ENCODE measurements around the gene SIX2. TPM values are rescaled to one million over a fixed set of nuclear protein-coding genes. Genes with fewer than 3 reads are reported as not detected.

The SIX2 gene
- total RNA-seq, 1 donor from 2014 or later, result 0.40 TPM

DNA sequence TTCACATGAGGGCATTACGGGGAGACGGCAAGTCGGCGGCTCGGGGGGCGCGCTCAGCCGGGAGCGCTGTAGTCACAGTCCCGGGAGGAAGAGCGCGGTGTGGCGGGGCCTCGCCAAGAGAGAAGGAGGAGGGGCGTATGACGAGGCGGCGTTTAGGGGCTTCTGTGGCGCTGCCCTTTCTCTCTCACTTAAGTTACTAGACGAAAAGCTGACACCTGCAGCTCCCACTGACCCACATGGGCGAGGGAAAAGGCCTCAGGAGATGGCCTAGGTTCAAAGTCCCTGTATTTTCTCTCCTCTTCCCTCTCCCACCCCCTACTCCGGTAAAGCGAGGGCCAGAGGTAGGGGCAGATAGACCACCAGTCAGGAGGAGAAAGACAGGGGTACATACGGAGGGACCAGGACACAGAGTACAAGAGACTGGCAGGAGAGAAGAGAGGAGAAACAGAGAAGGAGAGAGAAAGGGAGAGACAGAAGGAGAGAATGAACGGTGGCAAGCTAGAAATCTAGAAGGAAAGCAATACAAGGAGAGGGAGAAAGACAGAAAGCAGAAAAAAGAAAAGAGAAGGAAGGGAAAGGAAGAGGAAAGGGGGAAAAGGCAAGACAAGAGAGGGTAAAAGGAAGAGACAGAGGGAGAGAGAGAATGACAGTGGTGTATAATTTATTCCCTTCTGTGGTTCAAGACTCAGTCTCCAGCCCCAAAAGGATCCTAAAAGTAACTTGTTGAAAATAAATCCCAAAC is 3.8 kb downstream of the SIX2 start:
- intact Hi-C loops (cut with micrococcal nuclease), result no loop called here
- DNase-seq, result no peak
- ATAC-seq, result no peak

DNA sequence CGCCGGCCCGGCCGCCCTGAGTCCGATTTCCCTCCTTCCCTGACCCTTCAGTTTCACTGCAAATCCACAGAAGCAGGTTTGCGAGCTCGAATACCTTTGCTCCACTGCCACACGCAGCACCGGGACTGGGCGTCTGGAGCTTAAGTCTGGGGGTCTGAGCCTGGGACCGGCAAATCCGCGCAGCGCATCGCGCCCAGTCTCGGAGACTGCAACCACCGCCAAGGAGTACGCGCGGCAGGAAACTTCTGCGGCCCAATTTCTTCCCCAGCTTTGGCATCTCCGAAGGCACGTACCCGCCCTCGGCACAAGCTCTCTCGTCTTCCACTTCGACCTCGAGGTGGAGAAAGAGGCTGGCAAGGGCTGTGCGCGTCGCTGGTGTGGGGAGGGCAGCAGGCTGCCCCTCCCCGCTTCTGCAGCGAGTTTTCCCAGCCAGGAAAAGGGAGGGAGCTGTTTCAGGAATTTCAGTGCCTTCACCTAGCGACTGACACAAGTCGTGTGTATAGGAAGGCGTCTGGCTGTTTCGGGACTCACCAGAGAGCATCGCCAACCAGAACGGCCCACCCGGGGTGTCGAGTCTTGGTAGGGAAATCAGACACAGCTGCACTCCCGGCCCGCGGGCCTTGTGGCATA is 4.6 kb downstream of the SIX2 start:
- ATAC-seq, result no peak
- DNase-seq, result no peak
- intact Hi-C loops (cut with micrococcal nuclease), result no loop called here

DNA sequence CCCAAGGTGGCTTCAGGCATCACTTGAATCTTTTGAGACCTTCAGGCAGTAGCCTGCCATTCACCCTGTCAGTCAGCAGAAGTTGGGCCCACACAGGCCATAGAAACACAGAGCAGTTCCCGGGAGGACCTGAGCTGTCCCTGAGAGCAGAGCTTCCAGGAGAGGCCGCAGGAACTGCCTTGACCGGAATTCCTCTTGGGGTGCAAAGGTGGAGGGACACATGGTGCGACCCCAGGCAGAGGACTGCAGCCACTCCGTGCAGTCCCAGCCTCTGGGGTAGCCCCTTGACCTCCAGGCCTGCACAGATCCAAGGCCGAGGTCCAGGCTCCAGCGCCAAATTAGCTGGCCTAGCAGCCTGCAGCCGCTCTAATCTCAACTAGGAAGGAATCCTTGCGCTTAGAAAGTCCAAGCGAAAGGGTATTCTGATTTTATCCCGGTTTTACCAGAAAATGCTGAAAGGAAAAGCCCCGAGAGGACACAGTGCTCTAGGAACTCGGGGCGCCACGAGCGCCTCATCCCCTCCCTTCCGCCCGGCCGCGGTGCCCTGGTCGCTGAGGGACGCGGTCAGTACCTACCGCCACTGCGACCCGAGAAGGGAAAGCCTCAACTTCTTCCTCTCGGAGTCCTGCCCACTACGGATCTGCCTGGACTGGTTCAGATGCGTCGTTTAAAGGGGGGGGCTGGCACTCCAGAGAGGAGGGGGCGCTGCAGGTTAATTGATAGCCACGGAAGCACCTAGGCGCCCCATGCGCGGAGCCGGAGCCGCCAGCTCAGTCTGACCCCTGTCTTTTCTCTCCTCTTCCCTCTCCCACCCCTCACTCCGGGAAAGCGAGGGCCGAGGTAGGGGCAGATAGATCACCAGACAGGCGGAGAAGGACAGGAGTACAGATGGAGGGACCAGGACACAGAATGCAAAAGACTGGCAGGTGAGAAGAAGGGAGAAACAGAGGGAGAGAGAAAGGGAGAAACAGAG is 5.4 kb downstream of the SIX2 start:
- ATAC-seq (no peak), DNase-seq (no peak)
- intact Hi-C loops (cut with micrococcal nuclease), result no loop called here

DNA sequence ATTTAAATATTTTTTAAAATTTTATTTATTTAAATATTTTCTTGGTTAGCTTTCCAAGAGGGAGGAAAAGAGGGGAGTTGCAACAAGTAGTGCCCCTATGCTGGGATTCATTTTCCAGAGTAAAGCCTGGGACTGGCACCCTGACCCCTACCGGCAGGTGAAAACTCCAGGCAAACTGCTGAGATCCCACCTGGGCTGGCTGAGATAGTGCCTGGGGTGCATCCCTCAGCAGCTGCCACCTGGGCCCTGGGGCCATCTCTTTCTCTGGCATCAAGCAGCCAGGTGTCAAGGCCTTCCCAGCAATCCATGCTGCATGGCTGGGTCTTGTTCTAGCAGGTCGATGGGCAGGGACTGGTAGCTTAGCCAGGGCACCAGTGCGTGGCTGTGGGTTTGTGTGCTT is 6.6 kb downstream of the SIX2 start:
- intact Hi-C loops (cut with micrococcal nuclease), result no loop called here
- no peak for ATAC-seq

DNA sequence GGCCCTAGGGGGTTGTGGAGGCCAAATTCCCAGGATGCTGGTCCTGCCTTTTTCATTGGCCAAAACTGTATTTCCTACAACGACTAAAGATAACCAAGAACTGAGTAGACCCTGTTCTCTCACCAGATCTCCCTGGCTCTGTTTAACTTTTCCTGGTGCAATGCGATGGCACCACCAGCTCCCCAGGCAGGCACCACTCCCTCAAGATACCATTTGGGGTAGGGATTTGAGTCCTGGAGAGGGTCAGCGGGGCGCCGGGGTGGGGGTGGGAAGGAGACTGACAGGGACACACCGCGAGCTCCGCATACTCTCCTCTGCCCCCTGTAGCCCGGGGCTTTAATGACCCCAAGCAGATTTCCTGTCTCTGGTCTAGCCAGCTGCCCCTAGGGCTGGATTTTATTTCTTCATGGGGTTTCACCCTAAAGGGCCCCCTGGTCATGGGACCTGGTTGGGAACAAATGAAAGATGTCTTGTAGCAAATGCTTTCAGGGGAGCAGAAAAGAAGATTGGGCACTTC is 7.3 kb downstream of the SIX2 start:
- no peak for ATAC-seq
- no peak for DNase-seq

More for the DNA sequence above, 6.6 kb downstream of the SIX2 start:
- no peak for DNase-seq

DNA sequence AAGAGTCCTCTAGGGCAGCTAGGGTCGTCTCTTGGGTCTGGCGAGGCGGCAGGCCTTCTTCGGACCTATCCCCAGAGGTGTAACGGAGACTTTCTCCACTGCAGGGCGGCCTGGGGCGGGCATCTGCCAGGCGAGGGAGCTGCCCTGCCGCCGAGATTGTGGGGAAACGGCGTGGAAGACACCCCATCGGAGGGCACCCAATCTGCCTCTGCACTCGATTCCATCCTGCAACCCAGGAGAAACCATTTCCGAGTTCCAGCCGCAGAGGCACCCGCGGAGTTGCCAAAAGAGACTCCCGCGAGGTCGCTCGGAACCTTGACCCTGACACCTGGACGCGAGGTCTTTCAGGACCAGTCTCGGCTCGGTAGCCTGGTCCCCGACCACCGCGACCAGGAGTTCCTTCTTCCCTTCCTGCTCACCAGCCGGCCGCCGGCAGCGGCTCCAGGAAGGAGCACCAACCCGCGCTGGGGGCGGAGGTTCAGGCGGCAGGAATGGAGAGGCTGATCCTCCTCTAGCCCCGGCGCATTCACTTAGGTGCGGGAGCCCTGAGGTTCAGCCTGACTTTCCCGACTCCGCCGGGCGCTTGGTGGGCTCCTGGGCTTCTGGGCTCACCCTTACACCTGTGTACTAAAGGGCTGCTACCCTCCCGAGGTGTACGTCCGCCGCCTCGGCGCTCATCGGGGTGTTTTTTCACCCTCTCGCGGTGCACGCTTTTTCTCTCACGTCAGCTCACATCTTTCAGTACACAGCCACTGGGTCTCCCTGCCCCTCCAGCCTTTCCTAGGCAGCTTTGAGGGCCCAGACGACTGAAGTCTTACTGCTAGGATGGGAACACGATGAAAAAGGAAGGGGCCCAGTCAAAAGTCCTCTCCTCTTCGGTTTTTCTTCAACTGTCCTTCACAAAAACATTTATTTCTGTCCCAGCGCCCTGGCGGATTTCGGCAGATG is 8.1 kb downstream of the SIX2 start:
- ATAC-seq (peak; percentile 38), DNase-seq (no peak)
- intact Hi-C loops (cut with micrococcal nuclease), result no loop called here

More for the DNA sequence above, 7.3 kb downstream of the SIX2 start:
- intact Hi-C loops (cut with micrococcal nuclease), result no loop called here

DNA sequence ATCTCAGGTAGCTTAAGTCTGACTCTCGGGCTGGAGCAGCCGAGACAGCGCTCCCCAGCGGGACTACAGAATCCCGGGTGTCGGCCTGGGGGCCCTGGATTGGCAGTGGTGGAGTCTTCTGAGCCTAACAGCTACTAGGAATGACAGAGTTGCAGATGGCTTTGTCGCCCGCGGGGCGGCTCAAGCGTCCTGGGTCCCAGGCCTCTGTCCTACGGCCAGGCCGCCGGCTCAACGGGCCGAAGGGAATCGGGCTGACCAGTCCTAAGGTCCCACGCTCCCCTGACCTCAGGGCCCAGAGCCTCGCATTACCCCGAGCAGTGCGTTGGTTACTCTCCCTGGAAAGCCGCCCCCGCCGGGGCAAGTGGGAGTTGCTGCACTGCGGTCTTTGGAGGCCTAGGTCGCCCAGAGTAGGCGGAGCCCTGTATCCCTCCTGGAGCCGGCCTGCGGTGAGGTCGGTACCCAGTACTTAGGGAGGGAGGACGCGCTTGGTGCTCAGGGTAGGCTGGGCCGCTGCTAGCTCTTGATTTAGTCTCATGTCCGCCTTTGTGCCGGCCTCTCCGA is 8.8 kb downstream of the SIX2 start:
- intact Hi-C loops (cut with micrococcal nuclease), result no loop called here
- ATAC-seq (peak; percentile 39), DNase-seq (peak; percentile 40)

DNA sequence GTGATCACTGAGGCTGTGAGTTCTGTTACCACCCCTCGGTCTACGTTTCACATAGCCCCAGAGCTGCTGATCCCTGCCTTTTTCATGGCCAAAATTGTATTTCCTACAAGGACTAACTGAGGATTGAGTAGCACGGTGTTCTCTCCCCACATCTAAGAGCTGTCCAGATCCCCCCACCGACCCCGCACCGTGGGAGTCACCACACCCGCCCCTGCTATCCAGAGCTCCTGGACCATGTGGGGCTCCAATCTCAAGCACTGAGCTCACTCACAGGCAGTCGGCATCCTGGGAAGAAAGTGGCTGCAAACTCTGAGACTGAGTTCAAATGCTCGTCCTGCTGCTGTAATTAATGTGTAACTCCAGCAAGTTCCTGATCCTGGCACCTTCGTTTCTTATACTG is 9.7 kb downstream of the SIX2 start:
- DNase-seq, result no peak
- no peak for ATAC-seq
- intact Hi-C loops (cut with micrococcal nuclease), result no loop called here

DNA sequence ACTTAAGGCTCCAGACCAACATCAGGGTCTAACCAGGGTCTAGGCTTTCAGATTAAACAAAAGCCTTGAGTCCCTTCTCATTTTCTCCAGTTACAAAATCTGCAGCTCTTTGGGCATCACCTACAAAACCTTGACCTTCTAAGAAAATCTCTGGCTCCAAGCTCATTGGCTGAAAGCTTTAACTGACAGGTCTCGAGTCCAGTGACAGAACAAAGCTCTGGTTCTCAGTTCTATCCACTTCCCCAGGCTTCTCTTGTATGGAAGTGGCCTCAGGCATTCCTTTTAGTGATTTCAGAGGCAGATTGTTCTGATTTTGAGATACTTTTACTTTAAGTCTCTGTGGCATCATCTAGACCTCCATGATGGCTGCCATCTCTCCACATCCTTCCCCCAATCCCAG is 11.3 kb downstream of the SIX2 start:
- DNase-seq, result no peak
- intact Hi-C loops (cut with micrococcal nuclease), result no loop called here
- ATAC-seq, result no peak

DNA sequence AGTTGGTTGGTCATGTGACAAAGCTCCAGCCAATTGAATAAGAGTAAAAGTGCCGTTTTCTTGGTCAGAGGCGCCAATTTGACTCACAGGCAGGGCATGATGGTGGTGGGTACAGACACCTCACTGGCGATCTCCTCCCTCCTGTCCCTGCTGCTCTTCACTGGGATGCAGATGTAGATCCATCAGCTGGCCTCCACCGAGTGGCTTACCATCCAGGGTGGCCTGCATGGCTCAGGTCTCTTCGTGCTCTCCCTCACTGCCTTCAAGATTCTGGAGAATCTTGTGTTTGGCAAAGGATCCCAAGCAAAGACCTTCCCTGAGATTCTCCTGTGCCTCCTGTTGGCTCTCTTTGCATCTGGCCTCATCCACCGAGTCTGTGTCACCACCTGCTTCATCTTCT is 12.9 kb downstream of the SIX2 start:
- intact Hi-C loops (cut with micrococcal nuclease), result no loop called here
- no peak for ATAC-seq
- no peak for DNase-seq

DNA sequence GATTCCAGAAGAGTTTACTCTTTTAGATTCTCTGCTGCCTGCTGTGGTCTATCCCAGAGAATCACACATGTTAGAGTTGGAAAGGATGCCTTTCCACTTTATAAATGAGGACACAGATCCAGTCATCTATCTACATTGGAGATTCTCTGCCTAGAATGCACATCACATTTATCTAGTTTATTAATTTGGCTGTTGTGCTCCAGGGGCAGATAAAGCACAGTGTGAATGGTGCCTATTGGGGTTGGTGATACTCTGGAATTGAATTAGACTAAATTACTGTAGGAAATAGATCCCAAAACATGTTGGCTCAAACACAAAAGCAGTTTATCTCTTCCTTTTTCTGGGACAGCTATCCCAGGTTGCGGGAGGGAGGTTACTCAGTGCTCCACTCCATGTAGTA is 14.9 kb downstream of the SIX2 start:
- intact Hi-C loops (cut with micrococcal nuclease), result no loop called here

DNA sequence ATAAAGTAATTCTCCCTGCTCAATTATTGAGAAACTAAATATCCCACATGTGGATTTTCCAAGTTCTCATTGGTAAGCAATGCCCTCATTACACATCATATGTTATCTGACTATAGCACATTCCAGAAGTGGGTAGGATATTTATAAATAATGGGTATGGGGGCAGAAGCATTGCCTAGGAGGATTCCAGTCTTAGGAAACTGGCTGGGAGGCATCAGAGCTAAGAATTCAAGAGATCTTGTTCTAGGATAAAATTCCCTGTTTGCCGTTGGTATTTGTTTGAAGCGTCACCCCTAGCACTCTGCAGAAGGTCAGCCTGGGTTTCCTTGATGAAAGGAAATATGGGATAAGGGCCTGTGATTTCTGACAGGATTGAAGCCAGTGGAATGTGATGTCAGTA is 20.1 kb downstream of the SIX2 start:
- ATAC-seq (no peak), DNase-seq (no peak)
- intact Hi-C loops (cut with micrococcal nuclease), result no loop called here

More for the DNA sequence above, 14.9 kb downstream of the SIX2 start:
- ATAC-seq (no peak), DNase-seq (no peak)

DNA sequence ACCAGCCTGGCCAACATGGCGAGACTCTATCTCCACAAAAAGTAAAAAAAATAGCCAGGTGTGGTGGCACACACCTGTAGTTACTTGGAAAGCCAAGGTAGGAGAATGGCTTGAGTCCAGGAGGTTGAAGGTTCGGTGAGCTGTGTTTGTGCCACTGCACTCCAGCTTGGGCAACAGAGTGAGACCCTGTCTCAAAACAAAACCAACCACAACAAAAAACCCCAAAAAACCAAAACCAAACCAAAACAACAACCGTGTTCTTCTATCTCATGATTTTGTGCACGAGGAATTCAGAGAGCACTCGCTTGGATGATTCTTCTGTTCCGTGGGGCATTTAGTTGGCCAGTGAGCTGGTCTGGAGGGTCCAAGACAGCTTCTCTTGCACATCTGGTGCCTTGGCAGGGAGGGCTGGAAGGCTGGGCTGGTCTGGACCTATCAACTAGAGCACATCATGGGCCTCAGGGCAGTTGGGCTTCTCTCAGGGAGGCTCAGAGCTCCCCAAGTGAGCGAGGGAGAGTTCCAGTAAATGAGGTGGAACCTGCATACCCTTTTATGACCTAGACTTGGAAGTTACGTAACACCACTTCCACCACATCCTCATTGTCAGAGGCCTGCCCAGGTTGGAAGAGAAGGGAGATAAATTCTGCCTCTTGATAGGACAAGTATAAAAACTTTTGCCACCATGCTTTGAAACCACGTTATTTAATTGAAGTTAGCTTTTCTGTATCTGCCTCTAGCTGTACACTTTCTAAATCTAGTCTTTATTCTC is 25.2 kb downstream of the SIX2 start:
- DNase-seq (no peak), ATAC-seq (no peak)
- intact Hi-C loops (cut with micrococcal nuclease), result no loop called here

DNA sequence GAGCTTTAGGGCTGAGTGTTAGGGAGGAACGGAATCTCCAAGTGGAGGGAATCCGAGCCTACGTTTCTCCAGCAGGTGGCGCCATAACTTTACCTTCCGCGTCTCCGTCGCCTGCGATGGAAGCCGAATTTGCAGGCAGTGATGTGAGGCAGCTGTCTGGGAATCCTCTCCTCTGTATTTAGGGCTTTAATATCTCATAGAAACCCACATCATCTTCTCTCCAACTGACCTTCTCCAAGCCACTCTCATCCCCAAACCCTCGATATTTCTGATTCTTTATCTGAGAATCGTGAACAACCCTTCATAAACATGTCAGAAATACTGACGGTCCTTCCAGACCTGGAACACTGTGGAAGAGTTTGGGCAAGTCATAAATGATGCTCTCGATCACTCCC is 27.5 kb downstream of the SIX2 start:
- intact Hi-C loops (cut with micrococcal nuclease), result loop anchor here (2.0 kb wide), 1 partner anchor 513 kb away; no protein-coding TSS in a partner anchor
- DNase-seq (peak; percentile 81), ATAC-seq (peak; percentile 86)

DNA sequence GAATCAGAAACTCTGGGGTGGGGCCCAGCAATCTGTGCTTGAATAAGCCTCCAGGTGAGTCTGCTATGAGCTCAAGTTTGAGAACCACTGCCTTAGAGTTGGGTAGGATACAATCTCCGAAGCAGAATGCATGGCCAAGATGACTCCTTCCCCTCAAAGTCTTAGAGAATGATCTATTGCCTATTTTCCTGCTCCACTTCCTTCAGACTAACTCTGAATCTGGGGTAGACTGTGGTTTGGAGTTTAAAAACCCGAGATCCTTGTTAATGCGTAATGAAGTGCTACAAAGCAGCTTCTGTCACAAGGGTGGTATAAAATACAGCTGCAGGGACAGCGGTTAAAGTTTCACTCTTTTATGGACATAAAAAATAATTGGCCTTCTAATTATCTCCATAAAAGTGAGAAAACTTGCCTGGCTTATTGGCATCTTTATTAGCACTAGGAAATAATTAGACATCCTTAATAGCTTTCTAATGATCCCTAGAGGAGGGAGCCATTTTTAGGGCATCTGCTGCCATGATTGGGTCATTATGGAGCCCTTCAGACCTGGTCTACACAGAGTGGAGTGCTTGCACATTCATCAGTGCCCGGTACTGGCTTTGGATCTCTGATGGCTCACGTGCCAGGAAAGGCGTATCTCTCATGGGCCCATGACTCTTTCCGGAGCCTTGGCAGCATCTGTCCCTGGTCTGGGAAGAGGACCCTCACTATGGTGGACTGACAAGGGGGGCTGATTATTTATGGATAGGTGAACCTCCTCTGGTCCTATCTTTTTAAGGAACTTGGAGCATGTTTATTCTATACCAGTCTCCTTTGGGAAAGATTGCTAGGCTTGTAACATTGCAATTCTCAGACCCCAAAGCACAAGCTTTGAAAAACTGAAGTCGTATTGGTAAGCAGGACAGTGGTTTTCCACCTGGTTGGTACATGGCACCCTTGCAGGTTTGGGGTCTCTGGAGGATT is 28.2 kb downstream of the SIX2 start:
- no peak for ATAC-seq
- no peak for DNase-seq
- intact Hi-C loops (cut with micrococcal nuclease), result loop anchor here (2.0 kb wide), 1 partner anchor 514 kb away; no protein-coding TSS in a partner anchor

DNA sequence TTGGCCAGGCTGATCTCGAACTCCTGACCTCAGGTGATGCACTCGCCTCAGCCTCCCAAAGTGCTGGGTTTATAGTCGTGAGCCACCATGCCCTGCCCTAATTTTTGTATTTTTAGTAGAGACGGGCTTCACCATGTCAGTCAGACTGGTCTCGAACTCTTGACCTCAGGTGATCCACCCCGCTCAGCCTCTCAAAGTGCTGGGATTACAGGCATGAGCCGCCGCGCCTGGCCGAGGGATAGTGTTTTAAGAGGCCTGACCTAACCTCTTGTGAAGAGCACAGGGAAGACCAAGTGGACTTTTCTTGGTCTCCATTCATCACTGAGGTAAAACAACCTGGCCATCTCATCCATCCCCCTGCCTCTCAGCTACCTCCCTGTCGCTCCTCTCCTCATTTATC is 29.7 kb downstream of the SIX2 start:
- ATAC-seq (no peak), DNase-seq (no peak)
- intact Hi-C loops (cut with micrococcal nuclease), result no loop called here

Measured in left ventricle myocardium superior (tissue), 1 donor.